HepG2 (cell line): ENCODE data around the gene TCOF1. TPM values are rescaled to one million over a fixed set of nuclear protein-coding genes. Genes with fewer than 3 reads are reported as not detected.
"Not testable (repeated sequence)": the region's sequence is repeated elsewhere in the genome, so short reads cannot be mapped to it uniquely, and the experiment has no call there.

Experiments
- ATAC-seq: fragments of 200-7000 bp; cut with Tn5 transposase; 3 replicates; pipeline ENCODE4 v1.9.1; 2020; ENCODE audit warnings: mild to moderate bottlenecking, moderate library complexity
- BruUV-seq: library from RNA; stranded (reverse); fragments of 400-500 nt; replicated peaks from 2 replicates; lab custom pipeline; 2021; lab: Mats Ljungman, UMichigan
- CTCF ChIA-PET: fragments of 300-600 bp; formaldehyde crosslinking; extraction: SDS; loops from one replicate; lab custom pipeline; 2021; ENCODE audit warnings: low total read pairs, inconsistent platforms, low intra/inter-chr PET ratio; lab: Yijun Ruan, JAX
- POLR2A ChIA-PET: fragments of 350-600 bp; sonication (Branson Sonifier 250); formaldehyde crosslinking; loops from one replicate; lab custom pipeline; 2020; ENCODE audit warnings: antibody characterized with exemption, inconsistent platforms; lab: Yijun Ruan, JAX
- DNase-seq: peaks from one replicate; pipeline ENCODE4 v3.0.0-alpha.2; 2015; ENCODE audit warnings: low spot score
- FAIRE-seq: peaks from 3 replicates; lab custom pipeline; 2011; peaks lifted over from hg19 to GRCh38; lab: Jason Lieb, UNC
- H2AFZ ChIP-seq: one replicate; pipeline ENCODE4 v1.6.1; 2011; ENCODE audit warnings: low read length, inconsistent platforms
- H3K27ac ChIP-seq: fragments of 300-600 bp; 3 replicates; pipeline ENCODE4 v1.8.0; 2011; ENCODE audit warnings: mixed run types, mild to moderate bottlenecking, mixed read lengths, low read length, inconsistent platforms; ENCODE audit not compliant: insufficient read depth; ENCODE audit errors: extremely low read length
- H3K27me3 ChIP-seq, 2 experiments: fragments of 200-600 bp in 1 of 2; 2 replicates in 1 of 2; 3 replicates in 1 of 2; pipeline versions ENCODE4 v1.6.0 to v1.8.0; 2011; ENCODE audit warnings: low read length in 2 of 2, mild to moderate bottlenecking in 2 of 2, moderate library complexity in 2 of 2, inconsistent platforms in 1 of 2; ENCODE audit not compliant: insufficient read depth in 2 of 2, control insufficient read depth in 1 of 2
- H3K36me3 ChIP-seq, 2 experiments: fragments of 200-600 bp in 1 of 2; replicated peaks in 1 of 2; 2 replicates in 1 of 2; 3 replicates in 1 of 2; pipeline versions ENCODE4 v1.5.1 to v1.8.0; 2011; ENCODE audit warnings: low read length in 2 of 2, inconsistent platforms in 1 of 2; ENCODE audit not compliant: insufficient read depth in 2 of 2, control insufficient read depth in 1 of 2
- H3K4me1 ChIP-seq: 2 replicates; pipeline ENCODE4 v1.5.1; 2012; ENCODE audit warnings: low read length, inconsistent platforms; ENCODE audit not compliant: insufficient read depth
- H3K4me2 ChIP-seq: 2 replicates; pipeline ENCODE4 v1.6.0; 2011; ENCODE audit warnings: low read depth, low read length, inconsistent platforms
- H3K4me3 ChIP-seq, 3 experiments: fragments of 200-600 bp in 1 of 3; sonication (generic), shearing (Covaris generic) in 1 of 3; replicated peaks in 1 of 3; 2 replicates each; pipeline ENCODE4 v1.5.1; 2011 to 2016; ENCODE audit warnings: low read length in 3 of 3, inconsistent platforms in 2 of 3, low read depth in 2 of 3, mild to moderate bottlenecking in 2 of 3, control low read depth in 1 of 3, mixed read lengths in 1 of 3; ENCODE audit not compliant: insufficient read depth in 1 of 3
- H3K79me2 ChIP-seq: one replicate; pipeline ENCODE4 v1.6.1; 2011; ENCODE audit warnings: low read length, inconsistent platforms; ENCODE audit not compliant: insufficient read depth
- H3K9ac ChIP-seq: 2 replicates; pipeline ENCODE4 v1.6.0; 2011; ENCODE audit warnings: mild to moderate bottlenecking, low read depth, low read length, inconsistent platforms; ENCODE audit not compliant: insufficient read depth
- H3K9me3 ChIP-seq: 2 replicates; pipeline ENCODE4 v1.5.1; 2012; ENCODE audit warnings: mild to moderate bottlenecking, low read length
- H4K20me1 ChIP-seq: 2 replicates; pipeline ENCODE4 v1.6.0; 2011; ENCODE audit warnings: inconsistent platforms, mild to moderate bottlenecking, low read length, moderate library complexity; ENCODE audit not compliant: insufficient read depth
- CREB1 ChIP-seq, 2 experiments: fragments of 450-650 bp in 1 of 2; IDR thresholded peaks; 2 replicates each; pipeline ENCODE4 v1.6.1; 2016 to 2017; ENCODE audit warnings: control low read depth in 1 of 2, mild to moderate bottlenecking in 1 of 2, missing compliant biosample characterization in 1 of 2, missing genetic modification characterization in 1 of 2
- E2F5 ChIP-seq: sonication (generic); formaldehyde crosslinking; conservative IDR thresholded peaks from 2 replicates; pipeline ENCODE4 v1.4.0; 2020; ENCODE audit warnings: missing genetic modification reagents
- LBX2 ChIP-seq: sonication (generic); formaldehyde crosslinking; IDR thresholded peaks from 2 replicates; pipeline ENCODE4 v1.5.0; 2020; ENCODE audit warnings: missing genetic modification reagents, mild to moderate bottlenecking, borderline replicate concordance
- MXD1 ChIP-seq: sonication (generic); formaldehyde crosslinking; IDR thresholded peaks from 2 replicates; pipeline ENCODE4 v1.4.0; 2020; ENCODE audit warnings: mild to moderate bottlenecking, missing genetic modification reagents
- NONO ChIP-seq, 2 experiments: fragments of 450-650 bp in 1 of 2; sonication (generic) in 1 of 2; formaldehyde crosslinking in 1 of 2; IDR thresholded peaks in 1 of 2; conservative IDR thresholded peaks in 1 of 2; 2 replicates each; pipeline versions ENCODE4 v1.6.1 to v1.8.0; 2017 to 2022; ENCODE audit warnings: mild to moderate bottlenecking in 1 of 2, missing genetic modification reagents in 1 of 2, moderate library complexity in 1 of 2
- SSRP1 ChIP-seq: IDR thresholded peaks from 2 replicates; pipeline ENCODE4 v1.6.1; 2016; ENCODE audit warnings: control low read depth
- ZFP82 ChIP-seq: sonication (generic); formaldehyde crosslinking; IDR thresholded peaks from 2 replicates; pipeline ENCODE4 v1.5.1; 2020; ENCODE audit warnings: mild to moderate bottlenecking, missing genetic modification reagents, borderline replicate concordance
- ZKSCAN5 ChIP-seq: sonication (generic); formaldehyde crosslinking; IDR thresholded peaks from 2 replicates; pipeline ENCODE4 v1.5.1; 2020; ENCODE audit warnings: mild to moderate bottlenecking, missing genetic modification reagents
- ZMYM3 ChIP-seq: sonication (generic); formaldehyde crosslinking; IDR thresholded peaks from 2 replicates; pipeline ENCODE4 v1.5.1; 2020; ENCODE audit warnings: mild to moderate bottlenecking, missing genetic modification reagents
- ZNF232 ChIP-seq: sonication (generic); formaldehyde crosslinking; IDR thresholded peaks from 2 replicates; pipeline ENCODE4 v1.4.0; 2020; ENCODE audit warnings: missing genetic modification reagents, borderline replicate concordance
- ZNF3 ChIP-seq: IDR thresholded peaks from 2 replicates; pipeline ENCODE4 v1.7.0; 2017; ENCODE audit warnings: inconsistent platforms
- ZNF749 ChIP-seq: sonication (generic); formaldehyde crosslinking; IDR thresholded peaks from 2 replicates; pipeline ENCODE4 v1.8.0; 2022; ENCODE audit warnings: mild to moderate bottlenecking, missing genetic modification reagents, moderate library complexity, borderline replicate concordance
- WGBS: methylation state at CpG from one replicate; pipeline ENCODE4 v1.1.6; 2017; ENCODE audit warnings: low lambda C conversion rate; 5-methylcytosine and 5-hydroxymethylcytosine counted together
- in situ Hi-C: cut with HindIII; loops from 2 replicates; pipeline ENCODE4 v1.10.0; 2017; ENCODE audit warnings: low pct_unique_long_range_greater_than_20kb; ENCODE audit not compliant: extremely low pct_ligation_motif_present
- intact Hi-C: fragments of 100-400 bp; cut with micrococcal nuclease; formaldehyde crosslinking; loops from one replicate; pipeline ENCODE4 v1.10.0; 2022; ENCODE audit not compliant: unreplicated experiment
- polyA plus RNA-seq, 8 experiments: library from polyadenylated mRNA; depleted of rRNA in 3 of 8; stranded (reverse) in 7 of 8; unstranded in 1 of 8; fragments of >200 nt; fragmentation: Illumina TruSeq in 4 of 8; extraction: Trizol in 4 of 8; gene quantifications; 2 replicates each; pipeline versions ENCODE4 v1.2.1 to v1.2.3, GENCODE V29; 2011 to 2016; ENCODE audit warnings: low read depth in 4 of 8, missing spikeins in 1 of 8, mixed read lengths in 1 of 8; ENCODE audit not compliant: insufficient read depth in 1 of 8
- total RNA-seq, 5 experiments: library from RNA; depleted of rRNA; stranded (reverse); fragments of >200 nt; fragmentation: Illumina TruSeq; extraction: Trizol; gene quantifications; 2 replicates each; pipeline ENCODE4 v1.2.3, GENCODE V29; 2016; ENCODE audit warnings: low read depth in 1 of 5

TCOF1 gene
- total and polyA plus RNA-seq, 2 of the 13 experiments (the other 11 are each of a cell fraction or from before 2014, with no cell fraction given) = 10.1 to 41.6 TPM

- H4K20me1 ChIP-seq, ATAC-seq, in situ Hi-C loops, H3K9me3 ChIP-seq, FAIRE-seq, H3K27me3 ChIP-seq, DNase-seq, H3K79me2 ChIP-seq, H3K9ac ChIP-seq, CTCF ChIA-PET, BruUV-seq, H3K36me3 ChIP-seq, H3K27ac ChIP-seq: not testable (repeated sequence)
- intact Hi-C loops = loop anchor here (2.0 kb wide), 1 partner anchor 15 kb away; no protein-coding TSS in a partner anchor
- Histone ChIP-seq H2AFZ (peak overlapping the region; percentile 82), H3K4me3 (0 out of 6 replicates have a peak overlapping the region, but pooled peaks of 1 of the 3 experiments have one; percentile 71), H3K4me2 (peak overlapping the region; percentile 97), H3K4me1 (peaks cover 38% of the 10 kb centered on the region)
- POLR2A ChIA-PET = interaction anchor here (1.8 to 3.8 kb wide), 3 partner anchors 12 to 29 kb away, joined by 9 to 33 read pairs (median 31); no protein-coding TSS in a partner anchor
- 86% methylated on average over 16 of the region's 16 CpGs for WGBS
- TF ChIP-seq LBX2 (CRISPR knock-in tag) = 0 out of 2 replicates have a peak, but pooled peaks have one; percentile 2
- peak; percentile 71 for TF ChIP-seq ZMYM3 (CRISPR knock-in tag)
- TF ChIP-seq ZKSCAN5 (CRISPR knock-in tag) = 0 out of 2 replicates have a peak, but pooled peaks have one; percentile 29
Measured at GRCh38 chr5:150413902-150414790, 56.6 kb downstream of the TCOF1 start.

GRCh38 chr5:150419630-150420270 lies 62.3 kb downstream of the TCOF1 start:
- ChIA-PET CTCF (no interaction called here), POLR2A (no interaction called here)
- ATAC-seq = no peak
- no peak overlapping the region for H3K4me2 ChIP-seq
- no peak overlapping the region for H3K9ac ChIP-seq
- WGBS = 22% methylated on average over 3 of the region's 7 CpGs
- no peaks in the 10 kb centered on the region for H3K79me2 ChIP-seq
- no peak for DNase-seq
- no peak overlapping the region for H3K4me3 ChIP-seq
- no peak overlapping the region for H3K27ac ChIP-seq
- in situ Hi-C loops (no loop called here), intact Hi-C loops (loop anchor here (10.0 kb wide), 1 partner anchor 275 kb away; no protein-coding TSS in a partner anchor)
- H3K4me1 ChIP-seq = no peaks in the 10 kb centered on the region
- no peak overlapping the region for H2AFZ ChIP-seq
- no TSS peak for BruUV-seq
- H4K20me1 ChIP-seq = no peaks in the 10 kb centered on the region
- H3K27me3 ChIP-seq = no peaks in the 10 kb centered on the region
- H3K36me3 ChIP-seq = no peaks in the 10 kb centered on the region
- no peak for FAIRE-seq
- no peaks in the 10 kb centered on the region for H3K9me3 ChIP-seq
- TF ChIP-seq NONO (IDR thresholded peaks at IDR 0.05) (no peak), NONO (CRISPR knock-in tag; conservative IDR thresholded peaks at IDR 0.05) (no peak), ZFP82 (CRISPR knock-in tag) (no peak), ZNF232 (no peak), ZNF3 (CRISPR knock-in tag) (no peak), MXD1 (CRISPR knock-in tag) (no peak), E2F5 (no peak), SSRP1 (no peak), ZNF749 (CRISPR knock-in tag) (no peak), CREB1 (IDR thresholded peaks at IDR 0.05) (no peak), CREB1 (CRISPR knock-in tag; IDR thresholded peaks at IDR 0.05) (no peak)
